H1 (cell line): ENCODE results near the gene GRAMD1B. TPM values are rescaled to one million over a fixed set of nuclear protein-coding genes. Genes with fewer than 3 reads are reported as not detected.

ENCODE experiments used
- FOSL1 ChIP-seq: IDR thresholded peaks from 2 replicates; pipeline ENCODE4 v1.6.1; 2011; ENCODE audit warnings: mild to moderate bottlenecking, low read depth, low read length, moderate library complexity; ENCODE audit not compliant: insufficient read depth
- KDM5A ChIP-seq: fragments of 200-600 bp; IDR thresholded peaks from 2 replicates; pipeline ENCODE4 v1.7.1; 2012; ENCODE audit warnings: mild to moderate bottlenecking, low read length, inconsistent platforms, mixed read lengths
- RBBP5 ChIP-seq: IDR thresholded peaks from 2 replicates; pipeline ENCODE4 v1.7.1; 2012; ENCODE audit warnings: low read depth, mild to moderate bottlenecking, inconsistent platforms, low read length, moderate library complexity, borderline replicate concordance
- SIX5 ChIP-seq: IDR thresholded peaks from 2 replicates; pipeline ENCODE4 v1.6.1; 2011; ENCODE audit warnings: mild to moderate bottlenecking, low read depth, low read length
- TCF12 ChIP-seq: IDR thresholded peaks from 2 replicates; pipeline ENCODE4 v1.6.1; 2011; ENCODE audit warnings: low read depth, mild to moderate bottlenecking, low read length
- polyA plus RNA-seq, 7 experiments: library from polyadenylated mRNA; depleted of rRNA in 3 of 7; stranded (reverse) in 5 of 7; unstranded in 2 of 7; fragments of >200 nt in 5 of 7; fragments of 200-250 nt in 2 of 7; gene quantifications; 1 replicate in 5 of 7; 2 replicates in 1 of 7; 4 replicates in 1 of 7; pipeline versions ENCODE4 v1.2.1 to v1.2.3, GENCODE V29; 2011 to 2013; ENCODE audit warnings: missing spikeins in 2 of 7, mixed read lengths in 2 of 7
- total RNA-seq: library from RNA; stranded (reverse); fragmentation: NEBNext Ultra II Directional; extraction: Animal tissue kit (Norgen Biotek cat#: 25700); gene quantifications from 2 replicates; pipeline ENCODE4 v1.2.1, GENCODE V29; 2021
- TF ChIP-seq, protein P1 (sequence below): fragments of 300-600 bp; sonication (generic); IDR thresholded peaks from 2 replicates; pipeline ENCODE4 v1.7.1; 2012; ENCODE audit warnings: low read length, moderate library complexity, mild to moderate bottlenecking, inconsistent platforms; ENCODE audit not compliant: insufficient replicate concordance

The GRAMD1B gene
- total and polyA plus RNA-seq, 2 of the 8 experiments (the other 6 are each of a cell fraction or from before 2014, with no cell fraction given): 10.1 to 21.2 TPM

GRCh38 chr11:123545726-123546270, 115.7 kb downstream of the GRAMD1B start (continued):
- TF ChIP-seq, protein P1, sequence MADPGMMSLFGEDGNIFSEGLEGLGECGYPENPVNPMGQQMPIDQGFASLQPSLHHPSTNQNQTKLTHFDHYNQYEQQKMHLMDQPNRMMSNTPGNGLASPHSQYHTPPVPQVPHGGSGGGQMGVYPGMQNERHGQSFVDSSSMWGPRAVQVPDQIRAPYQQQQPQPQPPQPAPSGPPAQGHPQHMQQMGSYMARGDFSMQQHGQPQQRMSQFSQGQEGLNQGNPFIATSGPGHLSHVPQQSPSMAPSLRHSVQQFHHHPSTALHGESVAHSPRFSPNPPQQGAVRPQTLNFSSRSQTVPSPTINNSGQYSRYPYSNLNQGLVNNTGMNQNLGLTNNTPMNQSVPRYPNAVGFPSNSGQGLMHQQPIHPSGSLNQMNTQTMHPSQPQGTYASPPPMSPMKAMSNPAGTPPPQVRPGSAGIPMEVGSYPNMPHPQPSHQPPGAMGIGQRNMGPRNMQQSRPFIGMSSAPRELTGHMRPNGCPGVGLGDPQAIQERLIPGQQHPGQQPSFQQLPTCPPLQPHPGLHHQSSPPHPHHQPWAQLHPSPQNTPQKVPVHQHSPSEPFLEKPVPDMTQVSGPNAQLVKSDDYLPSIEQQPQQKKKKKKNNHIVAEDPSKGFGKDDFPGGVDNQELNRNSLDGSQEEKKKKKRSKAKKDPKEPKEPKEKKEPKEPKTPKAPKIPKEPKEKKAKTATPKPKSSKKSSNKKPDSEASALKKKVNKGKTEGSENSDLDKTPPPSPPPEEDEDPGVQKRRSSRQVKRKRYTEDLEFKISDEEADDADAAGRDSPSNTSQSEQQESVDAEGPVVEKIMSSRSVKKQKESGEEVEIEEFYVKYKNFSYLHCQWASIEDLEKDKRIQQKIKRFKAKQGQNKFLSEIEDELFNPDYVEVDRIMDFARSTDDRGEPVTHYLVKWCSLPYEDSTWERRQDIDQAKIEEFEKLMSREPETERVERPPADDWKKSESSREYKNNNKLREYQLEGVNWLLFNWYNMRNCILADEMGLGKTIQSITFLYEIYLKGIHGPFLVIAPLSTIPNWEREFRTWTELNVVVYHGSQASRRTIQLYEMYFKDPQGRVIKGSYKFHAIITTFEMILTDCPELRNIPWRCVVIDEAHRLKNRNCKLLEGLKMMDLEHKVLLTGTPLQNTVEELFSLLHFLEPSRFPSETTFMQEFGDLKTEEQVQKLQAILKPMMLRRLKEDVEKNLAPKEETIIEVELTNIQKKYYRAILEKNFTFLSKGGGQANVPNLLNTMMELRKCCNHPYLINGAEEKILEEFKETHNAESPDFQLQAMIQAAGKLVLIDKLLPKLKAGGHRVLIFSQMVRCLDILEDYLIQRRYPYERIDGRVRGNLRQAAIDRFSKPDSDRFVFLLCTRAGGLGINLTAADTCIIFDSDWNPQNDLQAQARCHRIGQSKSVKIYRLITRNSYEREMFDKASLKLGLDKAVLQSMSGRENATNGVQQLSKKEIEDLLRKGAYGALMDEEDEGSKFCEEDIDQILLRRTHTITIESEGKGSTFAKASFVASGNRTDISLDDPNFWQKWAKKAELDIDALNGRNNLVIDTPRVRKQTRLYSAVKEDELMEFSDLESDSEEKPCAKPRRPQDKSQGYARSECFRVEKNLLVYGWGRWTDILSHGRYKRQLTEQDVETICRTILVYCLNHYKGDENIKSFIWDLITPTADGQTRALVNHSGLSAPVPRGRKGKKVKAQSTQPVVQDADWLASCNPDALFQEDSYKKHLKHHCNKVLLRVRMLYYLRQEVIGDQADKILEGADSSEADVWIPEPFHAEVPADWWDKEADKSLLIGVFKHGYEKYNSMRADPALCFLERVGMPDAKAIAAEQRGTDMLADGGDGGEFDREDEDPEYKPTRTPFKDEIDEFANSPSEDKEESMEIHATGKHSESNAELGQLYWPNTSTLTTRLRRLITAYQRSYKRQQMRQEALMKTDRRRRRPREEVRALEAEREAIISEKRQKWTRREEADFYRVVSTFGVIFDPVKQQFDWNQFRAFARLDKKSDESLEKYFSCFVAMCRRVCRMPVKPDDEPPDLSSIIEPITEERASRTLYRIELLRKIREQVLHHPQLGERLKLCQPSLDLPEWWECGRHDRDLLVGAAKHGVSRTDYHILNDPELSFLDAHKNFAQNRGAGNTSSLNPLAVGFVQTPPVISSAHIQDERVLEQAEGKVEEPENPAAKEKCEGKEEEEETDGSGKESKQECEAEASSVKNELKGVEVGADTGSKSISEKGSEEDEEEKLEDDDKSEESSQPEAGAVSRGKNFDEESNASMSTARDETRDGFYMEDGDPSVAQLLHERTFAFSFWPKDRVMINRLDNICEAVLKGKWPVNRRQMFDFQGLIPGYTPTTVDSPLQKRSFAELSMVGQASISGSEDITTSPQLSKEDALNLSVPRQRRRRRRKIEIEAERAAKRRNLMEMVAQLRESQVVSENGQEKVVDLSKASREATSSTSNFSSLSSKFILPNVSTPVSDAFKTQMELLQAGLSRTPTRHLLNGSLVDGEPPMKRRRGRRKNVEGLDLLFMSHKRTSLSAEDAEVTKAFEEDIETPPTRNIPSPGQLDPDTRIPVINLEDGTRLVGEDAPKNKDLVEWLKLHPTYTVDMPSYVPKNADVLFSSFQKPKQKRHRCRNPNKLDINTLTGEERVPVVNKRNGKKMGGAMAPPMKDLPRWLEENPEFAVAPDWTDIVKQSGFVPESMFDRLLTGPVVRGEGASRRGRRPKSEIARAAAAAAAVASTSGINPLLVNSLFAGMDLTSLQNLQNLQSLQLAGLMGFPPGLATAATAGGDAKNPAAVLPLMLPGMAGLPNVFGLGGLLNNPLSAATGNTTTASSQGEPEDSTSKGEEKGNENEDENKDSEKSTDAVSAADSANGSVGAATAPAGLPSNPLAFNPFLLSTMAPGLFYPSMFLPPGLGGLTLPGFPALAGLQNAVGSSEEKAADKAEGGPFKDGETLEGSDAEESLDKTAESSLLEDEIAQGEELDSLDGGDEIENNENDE: no peak
- no peak for TF ChIP-seq RBBP5
- TF ChIP-seq TCF12: no peak
- TF ChIP-seq SIX5: no peak
- no peak for TF ChIP-seq KDM5A
- TF ChIP-seq FOSL1: no peak
